PC-3 (cell line): ENCODE results near the gene CACTIN. TPM values are rescaled to one million over a fixed set of nuclear protein-coding genes. Genes with fewer than 3 reads are reported as not detected.

Source experiments
- ATAC-seq: fragments of 200-7000 bp; cut with Tn5 transposase; 2 replicates; pipeline ENCODE4 v1.9.1; 2020; ENCODE audit warnings: mild to moderate bottlenecking, moderate library complexity
- BruUV-seq: library from RNA; stranded (reverse); fragments of 400-500 nt; replicated peaks from 2 replicates; lab custom pipeline; 2021; lab: Mats Ljungman, UMichigan
- CTCF ChIA-PET: fragments of 300-600 bp; sonication (Branson Sonifier 250); formaldehyde crosslinking; loops from one replicate; lab custom pipeline; 2022; ENCODE audit warnings: antibody characterized with exemption; lab: Charles Lee
- POLR2A ChIA-PET: fragments of 300-600 bp; sonication (Branson Sonifier 250); formaldehyde crosslinking; loops from one replicate; lab custom pipeline; 2022; ENCODE audit warnings: antibody characterized with exemption; ENCODE audit not compliant: unreplicated experiment; lab: Charles Lee
- DNase-seq: peaks from one replicate; pipeline ENCODE4 v3.0.0-alpha.2; 2015
- H2AFZ ChIP-seq: fragments of 300-600 bp; sonication (generic); 2 replicates; pipeline ENCODE4 v1.6.0; 2016; ENCODE audit warnings: antibody characterized with exemption, low read length
- H3F3A ChIP-seq: fragments of 300-600 bp; sonication (generic); one replicate; pipeline ENCODE4 v1.6.0; 2017; ENCODE audit warnings: antibody characterized with exemption, low read length, control low read depth, mild to moderate bottlenecking; ENCODE audit not compliant: unreplicated experiment
- H3K27ac ChIP-seq: fragments of 300-600 bp; sonication (generic); 2 replicates; pipeline ENCODE4 v1.5.1; 2016; ENCODE audit warnings: mild to moderate bottlenecking, low read length
- H3K27me3 ChIP-seq: fragments of 300-600 bp; sonication (generic); 2 replicates; pipeline ENCODE4 v1.6.1; 2016; ENCODE audit warnings: low read length, mixed read lengths
- H3K36me3 ChIP-seq: fragments of 300-600 bp; sonication (generic); 2 replicates; pipeline ENCODE4 v1.6.1; 2016; ENCODE audit warnings: low read depth, mixed run types, low read length, mixed read lengths
- H3K4me1 ChIP-seq: fragments of 300-600 bp; sonication (generic); 2 replicates; pipeline ENCODE4 v1.5.1; 2016; ENCODE audit warnings: low read length; ENCODE audit not compliant: insufficient read depth
- H3K4me2 ChIP-seq: fragments of 300-600 bp; sonication (generic); 2 replicates; pipeline ENCODE4 v1.6.0; 2016; ENCODE audit warnings: low read length
- H3K4me3 ChIP-seq: fragments of 300-600 bp; sonication (generic); 2 replicates; pipeline ENCODE4 v1.5.1; 2016; ENCODE audit warnings: mild to moderate bottlenecking, low read length, mixed read lengths
- H3K79me2 ChIP-seq: fragments of 300-600 bp; sonication (generic); 2 replicates; pipeline ENCODE4 v1.6.1; 2017; ENCODE audit warnings: low read length, mixed read lengths
- H3K9ac ChIP-seq: fragments of 300-600 bp; sonication (generic); 2 replicates; pipeline ENCODE4 v1.6.0; 2016; ENCODE audit warnings: mild to moderate bottlenecking, low read length
- H3K9me2 ChIP-seq: fragments of 300-600 bp; sonication (generic); replicated peaks from 2 replicates; pipeline ENCODE4 v1.6.1; 2016; ENCODE audit warnings: mixed run types, low read length, mixed read lengths
- H3K9me3 ChIP-seq: fragments of 300-600 bp; sonication (generic); 2 replicates; pipeline ENCODE4 v1.6.1; 2016; ENCODE audit warnings: low read length, mixed read lengths
- H4K20me1 ChIP-seq: fragments of 300-600 bp; sonication (generic); 2 replicates; pipeline ENCODE4 v1.6.1; 2016; ENCODE audit warnings: low read length, mixed read lengths
- CTCF ChIP-seq: fragments of 300-600 bp; sonication (generic); conservative IDR thresholded peaks from 2 replicates; pipeline ENCODE4 v1.5.1; 2017; ENCODE audit warnings: antibody characterized with exemption, low read depth, mild to moderate bottlenecking, low read length
- EZH2 ChIP-seq: fragments of 300-600 bp; sonication (generic); IDR thresholded peaks from one replicate; pipeline ENCODE4 v1.6.1; 2017; ENCODE audit warnings: antibody characterized with exemption, mild to moderate bottlenecking, low read length; ENCODE audit not compliant: unreplicated experiment
- EZH2phosphoT487 ChIP-seq: fragments of 300-600 bp; sonication (generic); IDR thresholded peaks from 2 replicates; pipeline ENCODE4 v1.6.1; 2018; ENCODE audit warnings: mild to moderate bottlenecking, antibody characterized with exemption, low read length, borderline replicate concordance
- intact Hi-C: fragments of 100-400 bp; cut with micrococcal nuclease; formaldehyde crosslinking; loops from 2 replicates; pipeline ENCODE4 v1.9.0; 2023
- total RNA-seq: library from RNA; depleted of rRNA; stranded (reverse); fragments of >200 nt; gene quantifications from 2 replicates; pipeline ENCODE4 v1.2.3, GENCODE V29; 2014

Gene CACTIN
- total RNA-seq, 1 experiment from 2014 or later, result 47.8 TPM

GRCh38 chr19:3613818-3614661 is 12.6 kb downstream of the CACTIN start:
- Histone ChIP-seq H3F3A (no peaks in the 10 kb centered on the region), H2AFZ (no peak overlapping the region), H3K4me1 (no peaks in the 10 kb centered on the region), H3K4me3 (no peak overlapping the region), H3K4me2 (no peak overlapping the region), H4K20me1 (no peaks in the 10 kb centered on the region), H3K9ac (no peak overlapping the region), H3K36me3 (no peaks in the 10 kb centered on the region; the same call in 1 of the 2 replicates), H3K9me2 (no peaks in the 10 kb centered on the region), H3K27me3 (no peaks in the 10 kb centered on the region), H3K9me3 (no peaks in the 10 kb centered on the region), H3K27ac (no peak overlapping the region), H3K79me2 (no peaks in the 10 kb centered on the region)
- CTCF ChIA-PET, result no interaction called here
- no peak for TF ChIP-seq EZH2phosphoT487
- TF ChIP-seq EZH2, result no peak
- TF ChIP-seq CTCF, result no peak
- POLR2A ChIA-PET, result no interaction called here
- intact Hi-C loops, result no loop called here
- ATAC-seq, result no peak
- no peak for DNase-seq
- no TSS peak for BruUV-seq

- H3K4me3 ChIP-seq, result no peak overlapping the region
- H3K27me3 ChIP-seq, result no peaks in the 10 kb centered on the region
- no peaks in the 10 kb centered on the region for H3K79me2 ChIP-seq
- no peaks in the 10 kb centered on the region for H3K36me3 ChIP-seq
- BruUV-seq, result no TSS peak
- H4K20me1 ChIP-seq, result no peaks in the 10 kb centered on the region
- no peak for ATAC-seq
- intact Hi-C loops, result no loop called here
- H3K4me1 ChIP-seq, result no peaks in the 10 kb centered on the region
- CTCF ChIA-PET, result no interaction called here
- no peak overlapping the region for H3K9ac ChIP-seq
- H3K4me2 ChIP-seq, result no peak overlapping the region
- H3K9me2 ChIP-seq, result no peaks in the 10 kb centered on the region
- no peak for DNase-seq
- TF ChIP-seq CTCF, result no peak
- TF ChIP-seq EZH2, result no peak
- TF ChIP-seq EZH2phosphoT487, result no peak
- no peak overlapping the region for H3K27ac ChIP-seq
- H2AFZ ChIP-seq, result no peak overlapping the region
- H3K9me3 ChIP-seq, result no peaks in the 10 kb centered on the region
- POLR2A ChIA-PET, result no interaction called here
- H3F3A ChIP-seq, result no peaks in the 10 kb centered on the region
Measured at GRCh38 chr19:3612901-3613741, 13.5 kb downstream of the CACTIN start.
